ENCODE results near the gene ZNF584.
A peak's percentile ranks its signal among the peaks of the same experiment; 100 is the strongest.
"Not testable (repeated sequence)": the region's sequence is repeated elsewhere in the genome, so short reads cannot be mapped to it uniquely, and the experiment has no call there.

The ZNF584 gene

DNA sequence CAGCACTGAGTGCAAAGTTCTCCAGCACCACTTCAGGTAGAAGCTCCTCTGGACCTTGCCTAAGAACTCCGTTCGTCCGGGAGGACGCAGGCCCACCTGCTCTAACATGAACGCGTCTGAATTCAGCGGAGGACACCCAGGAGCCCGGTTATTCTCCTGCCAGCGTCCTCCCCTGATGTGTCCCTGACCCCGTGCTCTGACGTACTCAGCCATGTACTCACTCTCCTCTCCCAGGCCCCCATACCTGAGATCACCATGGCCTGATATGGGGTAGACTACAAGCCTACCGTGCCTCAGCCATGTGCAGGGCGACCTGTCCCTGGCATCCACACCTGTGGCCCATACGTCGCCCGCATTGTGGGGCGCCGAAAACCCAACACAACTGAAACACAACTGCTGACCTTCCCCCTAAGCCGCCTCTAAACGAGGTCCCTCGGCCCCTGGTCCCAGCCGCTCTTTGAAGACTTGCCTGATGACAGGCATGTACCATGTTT is 744 bp upstream of the ZNF584 start:
- no peak for DNase-seq

DNA sequence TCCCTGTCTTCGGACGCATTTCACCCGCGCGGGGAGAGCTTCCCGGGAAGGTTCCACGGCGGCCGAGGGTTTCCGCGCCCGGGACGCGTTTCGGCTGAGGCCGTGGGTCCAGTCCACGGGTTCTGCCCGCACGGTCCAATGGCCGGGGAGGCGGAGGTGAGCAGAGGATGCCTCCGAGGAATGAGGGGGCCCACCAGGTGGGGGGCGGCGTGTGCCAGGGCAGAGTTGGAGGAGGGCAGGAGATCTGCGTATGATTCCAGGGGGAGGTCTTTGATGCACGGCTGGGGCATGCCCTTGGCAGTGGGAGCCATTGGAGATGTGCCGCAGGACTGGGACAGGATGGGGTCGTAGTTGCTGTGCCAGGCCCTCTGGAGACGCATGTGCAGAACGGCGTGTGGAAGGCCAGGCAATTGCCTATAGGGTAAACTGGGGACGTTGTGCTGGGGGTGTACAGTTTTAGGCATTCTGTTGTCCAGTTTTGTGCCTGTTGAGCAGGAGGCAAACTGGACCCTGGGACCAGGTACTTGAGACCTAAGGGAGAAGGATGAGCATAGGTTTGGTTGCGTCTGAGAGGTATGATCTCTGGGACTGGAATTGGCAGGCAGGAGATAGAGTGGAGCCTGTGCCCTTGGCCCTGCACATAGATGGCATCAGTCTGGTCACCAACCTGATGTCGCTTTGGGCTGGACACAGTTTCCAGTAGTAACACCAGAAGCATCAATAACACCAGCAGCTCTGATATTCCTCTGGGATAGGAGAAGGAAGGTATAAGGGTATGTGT is 751 bp downstream of the ZNF584 start:
- DNase-seq, result no peak

DNA sequence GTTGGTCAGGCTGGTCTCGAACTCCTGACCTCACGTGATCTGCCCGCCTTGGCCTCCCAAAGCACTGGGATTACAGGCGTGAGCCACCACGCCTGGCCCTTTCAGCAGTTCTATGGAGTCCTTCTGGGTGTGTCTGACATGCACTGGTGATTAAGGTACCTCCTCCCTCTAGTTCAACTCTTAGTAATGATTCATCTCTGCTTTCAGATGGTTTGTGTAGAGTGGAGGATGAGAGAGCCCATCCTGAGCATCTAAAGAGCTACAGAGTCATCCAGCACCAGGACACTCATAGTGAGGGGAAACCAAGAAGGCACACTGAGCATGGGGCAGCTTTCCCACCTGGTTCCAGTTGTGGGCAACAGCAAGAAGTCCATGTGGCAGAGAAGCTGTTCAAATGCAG is 8.2 kb downstream of the ZNF584 start:
- DNase-seq, result no peak

GRCh38 chr19:58417071-58417470 is 8.6 kb downstream of the ZNF584 start:
- no peak for DNase-seq

DNA sequence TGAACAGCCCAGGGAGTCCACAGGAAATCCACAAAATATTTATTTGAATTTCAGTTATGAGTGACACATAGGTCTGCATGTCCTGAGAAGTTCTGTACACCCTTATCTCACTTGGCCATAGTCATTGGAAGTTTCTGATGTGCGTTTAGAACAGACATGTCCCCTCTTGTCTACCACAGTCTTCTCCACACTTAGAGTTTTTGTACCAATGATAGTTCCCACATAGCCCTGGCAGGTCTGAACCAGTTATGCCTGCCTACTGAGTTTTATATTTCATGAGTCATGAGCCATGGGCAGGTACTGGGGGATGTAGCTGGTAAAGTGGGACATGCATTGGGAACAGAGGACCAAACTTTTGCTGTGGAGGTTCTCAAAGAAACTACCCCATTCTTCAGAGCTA is 20.2 kb downstream of the ZNF584 start:
- DNase-seq, result no peak

DNA sequence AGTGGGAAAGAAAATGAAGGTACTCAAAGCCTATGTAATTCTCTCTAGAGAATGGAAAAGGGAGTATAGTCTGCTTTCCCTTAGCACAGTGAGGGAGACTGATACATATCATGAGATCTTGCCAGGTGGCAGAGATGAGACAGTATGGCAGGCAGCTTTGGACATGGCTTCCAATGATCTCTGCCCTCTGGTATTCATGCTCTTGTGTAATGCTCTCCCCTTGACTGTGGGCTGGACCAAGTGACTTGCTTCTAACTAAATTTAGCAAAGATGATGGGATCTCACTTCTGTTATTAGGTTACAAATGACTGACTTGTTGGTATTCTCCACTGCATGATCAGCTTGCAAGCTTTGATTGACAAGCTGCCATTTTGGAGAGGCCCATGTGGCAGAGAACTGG is 21.3 kb downstream of the ZNF584 start:
- DNase-seq, result no peak

DNA sequence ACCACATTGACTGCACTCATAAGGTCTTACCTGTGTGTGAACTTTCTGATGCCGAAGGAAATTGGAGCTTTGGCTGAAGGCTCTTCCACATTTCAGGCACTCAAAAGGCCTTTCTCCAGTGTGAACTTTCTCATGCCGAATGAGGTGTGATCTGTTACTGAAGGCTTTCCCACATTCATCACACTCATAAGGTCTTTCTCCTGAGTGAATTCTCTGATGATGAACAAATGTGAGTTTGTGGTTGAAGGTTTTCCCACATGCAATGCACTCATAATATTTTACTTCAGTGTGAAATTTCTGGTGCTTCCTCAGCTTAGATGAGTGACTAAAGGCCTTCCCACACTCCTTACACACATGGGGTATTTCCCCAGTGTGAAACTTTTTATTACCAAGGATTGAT is 25.8 kb downstream of the ZNF584 start:
- DNase-seq, result no peak

- peak; percentile 89 for DNase-seq
Measured at GRCh38 chr19:58439576-58440554, 31.4 kb downstream of the ZNF584 start, which contains the start of gene ZNF132. ZNF132 (minus strand) TSS chr19:58440153; CDS start chr19:58439821, 332 bp downstream.

DNA sequence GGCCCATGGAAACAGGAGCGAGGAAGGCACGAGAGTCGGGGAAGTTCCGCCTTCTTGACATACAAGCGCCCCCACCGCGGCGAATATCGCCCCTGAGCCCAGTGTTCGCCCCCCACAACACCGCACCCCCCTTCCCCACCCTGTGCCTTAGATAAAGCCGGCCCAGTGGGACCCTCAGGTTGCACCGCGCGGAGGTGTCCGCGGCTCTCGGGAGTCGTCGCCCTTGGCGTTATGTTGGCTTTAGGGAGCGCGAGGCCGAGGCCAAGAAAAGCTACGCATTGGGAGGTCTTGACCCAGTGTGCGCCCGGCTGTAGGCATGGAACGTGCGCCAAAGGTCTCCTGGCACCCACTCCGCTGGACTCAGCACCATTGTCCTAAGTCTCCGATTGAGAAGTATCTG is 32.1 kb downstream of the ZNF584 start:
- DNase-seq, result no peak

GRCh38 chr19:58442986-58443385 is 34.5 kb downstream of the ZNF584 start:
- not testable (repeated sequence) for DNase-seq

DNA sequence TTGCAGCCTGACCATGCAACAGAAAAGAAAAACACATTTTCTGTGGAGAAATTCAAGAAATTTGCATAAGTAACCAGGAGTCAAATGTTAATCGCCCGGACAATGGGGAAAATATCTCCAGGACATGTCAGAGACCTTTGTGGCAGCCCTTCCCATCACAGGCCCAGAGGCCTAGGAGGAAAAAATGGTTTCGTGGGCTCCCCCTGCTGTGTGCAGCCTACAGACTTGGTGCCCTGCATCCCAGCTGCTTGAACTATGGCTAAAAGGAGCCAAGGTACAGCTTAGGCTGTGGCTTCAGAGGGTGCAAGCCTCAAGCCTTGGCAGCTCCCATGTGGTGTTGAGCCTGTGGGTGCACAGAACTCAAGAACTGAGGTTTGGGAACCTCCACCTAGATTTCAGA is 40.4 kb downstream of the ZNF584 start:
- DNase-seq, result not testable (repeated sequence)

DNA sequence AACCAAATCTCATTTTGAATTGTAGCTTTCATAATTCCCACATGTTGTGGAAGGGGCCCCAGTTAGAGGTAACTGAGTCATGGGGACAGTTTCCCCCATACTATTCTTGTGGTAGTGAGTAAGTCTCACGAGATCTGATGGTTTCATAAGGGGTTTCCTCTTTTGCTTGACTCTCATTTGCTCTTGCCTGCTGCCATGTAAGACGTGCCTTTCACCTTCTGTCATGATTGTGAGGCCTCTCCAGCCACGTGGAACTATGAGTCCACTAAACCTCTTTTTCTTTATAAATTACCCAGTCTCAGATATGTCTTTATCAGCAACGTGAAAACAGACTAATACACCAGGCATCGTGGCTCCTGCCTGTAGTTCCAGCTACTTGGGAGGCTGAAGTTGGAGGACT is 41.5 kb downstream of the ZNF584 start:
- DNase-seq, result not testable (repeated sequence)

DNA sequence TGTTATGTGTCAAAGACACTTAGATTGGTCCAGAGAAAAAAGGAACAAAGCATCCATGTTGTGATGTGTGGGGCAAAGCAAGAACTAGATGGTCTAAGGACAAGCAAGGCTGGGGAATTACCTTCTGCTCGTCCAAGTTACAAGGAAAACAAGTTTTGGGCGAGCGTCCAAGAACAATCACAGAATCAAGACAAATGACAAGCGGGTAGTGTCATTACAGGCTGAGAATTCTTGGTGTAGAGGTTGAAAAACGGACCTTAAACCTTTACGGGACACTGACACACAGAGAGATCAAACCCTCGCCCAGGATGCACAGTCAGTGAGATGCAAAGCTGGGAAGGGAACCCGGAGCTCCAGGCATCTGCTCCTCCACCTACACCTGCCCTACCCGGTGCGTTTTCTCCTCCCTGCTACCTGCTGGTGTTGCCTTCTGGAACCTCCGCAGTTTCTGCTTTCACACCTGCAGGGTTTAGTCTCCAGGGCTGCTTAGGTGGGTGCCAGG is 42.5 kb downstream of the ZNF584 start:
- no peak for DNase-seq

GRCh38 chr19:58451358-58452101 is 43.1 kb downstream of the ZNF584 start, which contains the start of gene ZNF324B:
ZNF324B (plus strand) TSS chr19:58451622; CDS start chr19:58453702, 2,080 bp downstream.
- DNase-seq, result peak; percentile 93

GRCh38 chr19:58453743-58454142 is 45.3 kb downstream of the ZNF584 start:
- no peak for DNase-seq

GRCh38 chr19:58455306-58455705 is 46.9 kb downstream of the ZNF584 start:
- DNase-seq, result no peak

- DNase-seq, result no peak
Measured at GRCh38 chr19:58456111-58456510, 47.7 kb downstream of the ZNF584 start.

GRCh38 chr19:58460039-58460438 is 51.6 kb downstream of the ZNF584 start:
- no peak for DNase-seq

GRCh38 chr19:58466089-58466759 is 57.8 kb downstream of the ZNF584 start:
- DNase-seq, result no peak

DNA sequence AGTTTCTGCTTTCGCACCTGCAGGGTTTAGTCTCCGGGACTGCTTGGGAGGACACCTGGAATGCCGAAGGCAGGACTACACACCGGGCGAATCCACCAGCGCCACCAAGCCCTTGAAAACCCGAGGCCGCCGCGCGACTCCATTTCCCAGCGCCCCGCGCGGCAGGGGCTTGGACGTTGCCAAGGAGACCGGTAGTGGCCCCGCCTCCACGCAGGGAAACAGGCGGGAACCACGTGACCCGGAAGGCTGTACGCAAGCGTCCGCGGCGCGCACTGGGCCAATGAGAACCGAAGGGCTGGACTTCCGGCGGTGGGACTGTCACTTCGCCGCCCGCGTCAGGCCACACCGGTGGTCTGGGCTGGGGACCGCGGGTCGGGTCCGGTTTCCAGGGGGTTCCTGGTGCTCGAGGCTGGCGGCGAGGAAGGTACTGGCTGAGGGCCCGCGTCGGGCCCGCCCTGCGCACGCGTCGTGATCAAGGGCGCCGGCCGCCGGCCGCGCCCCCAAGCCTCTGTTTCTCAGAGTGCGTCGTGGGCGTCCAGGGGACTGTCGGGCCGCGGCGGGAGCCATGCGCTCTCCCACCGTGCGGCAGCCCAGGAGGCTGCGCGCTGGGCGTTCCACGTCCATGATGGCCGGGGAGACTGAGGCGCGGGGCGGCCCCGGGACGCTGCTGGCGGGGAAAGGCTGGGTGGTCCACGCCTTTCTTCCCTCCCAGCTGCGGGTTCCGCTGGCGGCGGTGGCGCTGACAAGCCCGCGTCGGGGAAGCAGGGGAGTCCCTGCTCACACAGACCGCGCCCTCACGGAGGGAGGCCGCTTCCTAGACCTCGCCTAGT is 58.5 kb downstream of the ZNF584 start, which contains the start of gene ZNF324:
Gene ZNF324, plus strand, starts transcription at position 321 of the 830 bp plus-strand sequence. CDS start 2,106 bp downstream, outside the sequence.
- peak; percentile 97 for DNase-seq
